Hematopoietic multipotent progenitor cell treated with erythropoietin and hydrocortisone succinate and interleukin-3 and kit ligand, for 6 days (in vitro differentiated cells): ENCODE data around the gene BRIP1.
"Not testable (repeated sequence)": the region's sequence is repeated elsewhere in the genome, so short reads cannot be mapped to it uniquely, and the experiment has no call there.

Experiments
- DNase-seq: peaks from one replicate; pipeline ENCODE4 v3.0.0-alpha.2; 2015

Gene BRIP1

DNA sequence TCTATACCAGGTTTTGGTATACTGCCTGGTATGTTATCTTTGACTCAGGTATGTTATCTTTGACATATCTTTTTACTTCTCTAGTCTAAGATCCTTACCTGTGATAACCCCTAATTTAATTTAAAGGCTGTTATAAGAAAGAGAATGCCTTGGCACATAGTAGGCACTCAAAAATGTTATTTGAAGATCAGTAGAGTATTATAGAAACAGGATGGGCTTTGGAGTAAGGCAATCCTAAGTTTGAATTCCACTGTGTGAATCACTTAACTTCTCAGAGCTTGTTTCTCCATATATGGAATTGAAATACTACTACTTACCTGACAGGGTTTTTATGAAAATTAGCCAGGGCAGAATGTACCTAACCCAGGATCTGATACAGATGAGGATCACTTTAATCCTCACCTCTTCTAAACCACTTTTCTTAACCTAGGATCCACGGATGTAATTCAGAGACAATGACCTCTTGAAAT lies 1.2 kb downstream of the BRIP1 start:
- DNase-seq = peak; percentile 12

DNA sequence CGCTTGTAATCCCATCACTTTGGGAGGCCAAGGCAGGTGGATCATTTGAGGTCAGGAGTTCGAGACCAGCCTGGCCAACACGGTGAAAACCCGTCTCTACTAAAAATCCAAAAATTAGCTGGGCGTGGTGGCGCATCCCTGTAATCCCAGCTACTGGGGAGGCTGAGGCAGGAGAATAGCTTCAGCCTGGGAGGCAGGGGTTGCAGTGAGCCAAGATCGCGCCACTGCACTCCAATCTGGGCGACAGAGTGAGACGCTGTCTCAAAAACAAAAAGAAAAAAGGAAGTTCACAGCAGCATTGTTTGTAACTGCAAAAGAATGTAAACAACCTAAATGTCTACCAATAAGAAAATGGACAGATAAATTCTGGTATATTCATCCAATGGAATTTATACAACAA lies 2.9 kb downstream of the BRIP1 start:
- DNase-seq = not testable (repeated sequence)

DNA sequence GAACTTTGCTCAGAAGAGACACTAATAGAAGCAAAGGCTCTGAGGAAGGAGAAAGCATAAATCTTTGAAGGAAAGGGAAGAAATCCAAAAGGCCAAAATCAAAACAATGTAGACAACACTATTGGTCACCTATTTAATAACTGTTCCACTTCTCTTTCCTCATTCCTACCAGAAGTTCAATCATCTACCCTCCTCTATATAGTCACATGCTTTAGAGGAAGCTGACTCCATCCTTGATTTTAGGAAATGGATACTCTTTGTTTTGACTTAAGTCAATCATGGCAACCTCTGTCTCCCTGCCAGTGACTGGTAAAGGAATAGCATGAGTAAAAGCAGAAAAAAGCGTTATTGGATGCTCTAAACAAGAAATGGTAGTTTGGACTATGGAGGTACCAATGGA lies 7.3 kb downstream of the BRIP1 start:
- no peak for DNase-seq

DNA sequence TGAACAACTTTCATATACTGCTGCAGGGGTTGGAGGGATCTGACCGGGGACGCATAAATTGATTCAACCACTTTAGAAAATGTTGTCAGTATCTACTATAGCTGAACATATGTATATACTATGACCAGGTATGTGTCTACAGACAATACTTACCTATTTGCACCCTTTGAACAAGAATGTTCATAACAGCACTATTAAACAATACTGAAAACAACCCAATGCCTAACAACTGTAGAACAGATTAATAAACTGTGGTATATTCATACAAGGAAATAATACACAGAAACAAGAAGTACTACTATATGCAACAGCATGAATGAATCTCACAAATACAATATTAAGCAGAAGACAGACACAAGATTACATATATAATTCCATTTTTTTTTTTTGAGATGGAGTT lies 10.5 kb downstream of the BRIP1 start:
- DNase-seq = no peak

DNA sequence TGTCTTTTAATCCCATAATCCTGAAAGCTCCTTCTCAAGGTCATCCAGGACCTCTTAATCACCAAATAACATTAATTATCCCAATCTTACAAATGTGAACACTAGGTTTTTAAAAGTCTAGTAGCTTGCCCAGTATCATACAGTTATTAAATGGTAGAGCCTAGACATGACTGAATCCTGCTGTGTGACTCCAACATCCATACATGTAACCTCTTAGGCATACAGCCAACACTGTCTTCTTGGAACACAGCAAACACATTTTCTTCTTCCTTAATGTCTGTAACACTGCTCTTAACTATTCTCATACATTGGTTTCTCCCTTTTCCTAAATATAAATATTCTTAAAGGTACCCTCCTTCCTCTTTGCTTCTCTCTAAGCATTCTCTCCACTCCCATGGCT lies 13.7 kb downstream of the BRIP1 start:
- DNase-seq = no peak

DNA sequence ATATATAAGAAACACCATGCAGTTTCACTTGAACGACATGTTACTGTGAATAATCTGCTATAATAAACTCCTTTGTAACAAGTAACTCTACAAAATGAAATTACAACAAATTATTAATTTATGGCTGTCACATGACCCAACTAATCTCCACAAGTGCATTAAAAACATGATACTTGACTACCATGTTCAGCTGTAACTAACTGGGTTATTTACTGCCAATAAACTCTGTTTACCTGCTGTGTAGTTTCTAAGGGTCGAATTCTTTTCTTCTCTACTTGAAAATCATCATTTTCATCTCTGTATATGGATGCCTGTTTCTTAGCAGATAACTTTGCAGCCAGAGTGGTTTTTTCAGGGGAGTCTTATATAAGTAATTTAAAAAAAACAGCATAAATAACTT lies 14.4 kb downstream of the BRIP1 start:
- no peak for DNase-seq

DNA sequence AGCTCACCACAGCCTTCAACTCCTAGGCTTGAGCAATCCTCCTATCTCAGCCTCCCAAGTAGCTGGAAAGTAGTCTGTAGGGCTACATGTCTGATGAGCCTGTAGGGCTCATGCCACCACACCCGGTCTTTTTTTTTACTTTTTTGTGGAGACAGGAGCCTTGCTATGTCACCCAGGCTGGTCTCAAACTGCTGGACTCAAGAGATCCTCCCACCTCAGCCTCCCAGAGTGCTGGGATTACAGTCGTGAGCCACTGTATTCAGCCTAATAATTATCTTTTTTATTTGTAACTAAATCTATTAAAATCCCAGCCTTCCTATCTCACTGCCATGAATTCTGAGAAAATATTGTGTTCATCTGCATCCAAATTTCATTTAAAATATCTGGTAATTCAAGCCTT lies 15.1 kb downstream of the BRIP1 start:
- no peak for DNase-seq

DNA sequence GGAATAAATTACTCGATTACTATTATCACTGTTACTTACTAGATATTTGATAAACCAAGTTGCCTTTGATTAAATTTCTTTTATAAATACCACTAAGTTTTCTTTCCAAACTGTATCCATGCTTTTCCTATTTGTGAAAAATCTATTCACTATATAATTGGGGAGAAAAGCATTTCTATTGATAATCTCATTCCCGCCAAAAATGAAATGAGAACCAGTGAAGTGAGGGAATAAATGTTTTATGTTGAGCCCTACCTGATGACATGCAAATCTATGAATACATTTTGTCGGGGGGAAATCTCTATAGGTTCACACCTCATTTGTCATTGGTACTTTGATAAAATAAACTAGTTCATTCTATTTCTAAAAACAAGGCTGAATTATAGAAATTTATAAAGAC lies 15.7 kb downstream of the BRIP1 start:
- no peak for DNase-seq

DNA sequence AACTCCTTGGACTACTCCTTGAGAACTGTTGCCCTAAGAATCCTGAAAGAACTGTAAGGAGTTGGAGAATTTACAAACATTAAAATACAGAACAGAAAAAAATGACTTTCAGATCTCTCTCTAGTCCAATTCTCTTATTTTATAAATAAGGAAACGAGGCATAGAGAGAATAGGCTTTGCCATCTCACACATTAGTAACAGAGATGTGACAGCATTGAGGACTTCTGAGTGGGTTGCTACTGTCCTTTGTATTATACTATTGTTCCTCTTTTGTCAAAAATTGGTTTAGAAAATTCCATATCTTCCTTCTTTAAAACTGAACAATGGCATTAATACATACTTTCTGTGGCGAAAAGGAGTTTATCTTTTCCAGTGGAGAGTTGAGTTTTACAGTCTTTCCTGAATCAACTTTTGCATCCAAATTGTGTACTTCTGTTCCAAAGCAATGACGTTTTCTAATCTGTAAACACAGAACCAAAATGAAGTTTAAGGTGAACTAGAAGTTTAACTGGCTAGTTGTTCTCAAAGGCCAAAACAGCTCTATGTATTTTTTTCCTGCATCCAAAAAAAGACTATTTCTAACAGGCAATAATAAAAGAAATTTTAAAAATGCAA lies 16.5 kb downstream of the BRIP1 start:
- no peak for DNase-seq

DNA sequence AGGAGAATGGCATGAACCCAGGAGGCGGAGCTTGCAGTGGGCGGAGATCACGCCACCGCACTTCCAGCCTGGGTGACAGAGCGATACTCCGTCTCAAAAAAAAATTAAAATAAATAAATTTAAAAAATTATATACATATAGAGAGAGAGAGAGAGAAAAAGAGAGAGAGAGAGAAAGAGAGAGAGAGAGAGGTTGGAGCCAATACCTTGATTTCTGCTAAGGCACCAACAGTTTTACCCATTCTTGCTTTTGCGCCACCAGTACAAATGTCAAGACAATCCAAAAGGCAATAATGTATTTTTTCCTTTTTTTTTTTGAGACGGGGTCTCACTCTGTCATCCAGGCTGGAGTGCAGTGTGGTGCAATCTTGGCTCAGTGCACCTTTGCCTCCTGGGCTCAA lies 17.2 kb downstream of the BRIP1 start:
- no peak for DNase-seq

DNA sequence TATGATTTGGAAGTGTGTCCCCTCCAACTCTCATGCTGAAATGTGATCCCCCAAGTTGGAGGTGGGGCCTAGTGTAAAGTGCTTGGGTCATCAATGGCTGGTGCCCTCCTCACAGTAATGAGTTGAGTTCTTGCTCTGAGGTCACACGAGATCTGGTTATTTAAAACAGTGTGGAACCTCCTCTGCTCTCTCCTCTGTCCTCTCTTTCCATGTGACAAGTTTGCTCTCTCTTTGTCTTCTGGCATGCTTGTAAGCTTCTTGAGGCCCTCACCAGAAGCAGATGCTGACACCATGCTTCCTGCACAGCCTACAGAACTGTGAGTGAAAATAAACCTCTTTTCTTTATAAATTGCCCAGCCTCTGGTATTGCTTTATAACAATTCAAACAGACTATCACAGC lies 19.9 kb downstream of the BRIP1 start:
- DNase-seq = no peak

DNA sequence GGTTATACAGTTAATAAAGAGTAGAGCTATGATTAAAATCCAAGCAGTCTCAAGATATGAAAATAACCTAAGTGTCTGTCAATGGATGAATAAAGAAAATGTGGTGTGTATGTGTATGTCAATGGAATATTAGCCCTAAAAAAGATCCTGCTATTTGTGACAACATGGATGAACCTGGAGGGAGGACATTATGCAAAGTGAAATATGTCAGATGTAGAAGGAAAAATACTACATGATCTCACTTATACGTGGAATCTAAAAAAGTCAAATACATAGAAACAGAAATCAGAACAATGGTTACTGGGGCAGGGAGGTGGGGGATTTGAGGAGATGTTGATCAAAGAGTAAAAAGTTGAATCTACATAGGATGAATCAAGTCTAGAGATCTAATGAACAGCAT lies 20.4 kb downstream of the BRIP1 start:
- DNase-seq = no peak

DNA sequence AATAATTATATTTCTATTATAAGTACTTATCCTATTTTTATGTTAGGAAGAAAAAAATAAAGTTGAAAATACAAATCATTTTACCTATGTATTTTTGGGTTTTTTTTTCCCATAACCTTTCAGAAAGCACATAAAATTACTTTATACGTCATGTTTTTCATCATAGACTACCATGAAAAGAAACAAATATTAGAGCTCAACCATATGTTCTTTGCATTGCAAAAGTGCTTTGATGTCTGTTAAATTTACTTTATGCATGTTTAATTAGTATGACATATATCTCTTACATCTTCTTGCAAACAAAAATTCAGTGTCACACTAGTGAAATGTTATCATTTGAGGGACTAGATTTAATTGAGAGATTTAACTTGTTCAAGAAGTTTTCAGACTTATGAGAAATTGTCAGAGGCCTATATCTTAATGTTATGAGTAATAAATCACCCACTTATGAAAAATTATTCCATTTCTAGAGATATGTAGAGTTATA lies 24.0 kb downstream of the BRIP1 start:
- DNase-seq = no peak

DNA sequence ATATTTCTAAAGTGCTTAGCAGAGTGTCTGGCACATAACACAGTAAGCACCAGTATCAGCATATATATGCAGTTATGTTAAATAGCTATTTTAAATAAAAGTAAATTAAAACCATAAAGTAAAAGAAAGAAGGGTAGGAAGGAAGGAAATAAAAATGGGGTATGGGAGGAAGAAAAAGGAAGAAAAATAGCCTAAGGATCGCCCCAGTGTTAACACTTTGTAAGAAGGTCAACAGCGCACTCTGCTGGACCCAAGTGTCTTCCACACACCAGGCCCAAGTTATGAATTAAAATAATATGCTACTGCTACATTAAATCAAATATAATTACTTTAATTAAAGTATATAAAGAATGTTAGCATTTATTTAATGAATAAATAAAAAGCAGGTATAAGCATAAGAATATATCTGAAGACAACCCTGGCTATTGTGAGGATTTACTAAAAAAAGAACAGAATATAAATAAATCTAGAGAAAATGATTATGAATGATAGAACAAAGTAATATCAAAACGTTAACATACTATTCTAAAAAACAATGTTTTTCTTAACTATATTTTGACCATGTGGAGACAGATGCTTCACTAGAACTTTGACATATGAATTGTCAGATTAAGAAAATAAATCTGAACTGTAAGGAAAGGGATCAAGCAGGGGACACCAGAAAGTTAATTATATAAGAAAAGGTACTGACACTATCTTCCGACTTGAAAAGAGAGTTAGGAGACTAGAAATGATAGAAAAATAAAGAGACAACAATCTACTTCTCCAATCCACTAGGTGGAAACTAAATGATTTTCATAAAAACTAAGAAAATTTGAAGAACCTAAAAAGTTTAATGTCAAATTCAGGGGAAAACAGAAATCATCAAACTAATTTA lies 25.9 kb downstream of the BRIP1 start:
- DNase-seq = peak; percentile 92

DNA sequence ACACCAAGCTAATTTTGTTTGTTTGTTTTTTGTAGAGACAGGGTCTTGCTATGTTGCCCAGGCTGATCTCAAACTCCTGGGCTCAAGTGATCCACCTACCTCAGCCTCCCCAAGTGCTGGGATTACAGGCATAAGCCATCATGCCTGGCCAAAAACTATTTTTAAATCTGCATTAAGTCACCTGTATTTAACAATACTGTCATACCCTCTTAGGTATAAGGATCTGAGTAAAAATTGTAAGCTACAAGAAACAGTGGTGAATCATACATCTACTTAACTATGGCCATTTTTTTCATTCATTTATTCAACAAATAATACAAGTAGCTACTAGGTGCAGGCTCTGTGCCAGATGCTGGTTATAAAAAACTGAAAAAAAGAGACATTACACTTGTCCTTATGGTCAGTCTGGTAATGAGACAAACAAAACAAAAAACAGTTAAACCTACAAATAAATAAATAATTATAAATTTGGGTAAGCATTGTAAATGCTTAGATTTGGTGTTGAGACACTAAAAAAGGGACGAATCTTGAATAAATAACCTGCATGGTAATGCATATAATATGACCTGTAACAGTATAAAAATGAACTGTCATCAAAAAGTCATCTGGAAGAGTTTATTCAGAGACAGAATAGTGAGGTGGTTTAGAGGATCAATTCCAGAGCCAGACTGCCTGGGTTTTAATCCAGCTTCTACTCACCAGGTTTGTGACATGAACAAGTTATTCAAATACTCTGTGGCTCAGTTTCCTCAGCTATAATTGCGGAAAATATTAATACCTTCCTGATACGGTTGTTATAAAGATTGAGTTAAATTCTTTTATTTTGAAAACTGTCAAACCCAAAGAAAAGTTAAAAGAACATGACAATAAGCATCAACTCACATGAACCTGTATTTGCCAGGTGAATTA lies 26.8 kb downstream of the BRIP1 start:
- DNase-seq = no peak

DNA sequence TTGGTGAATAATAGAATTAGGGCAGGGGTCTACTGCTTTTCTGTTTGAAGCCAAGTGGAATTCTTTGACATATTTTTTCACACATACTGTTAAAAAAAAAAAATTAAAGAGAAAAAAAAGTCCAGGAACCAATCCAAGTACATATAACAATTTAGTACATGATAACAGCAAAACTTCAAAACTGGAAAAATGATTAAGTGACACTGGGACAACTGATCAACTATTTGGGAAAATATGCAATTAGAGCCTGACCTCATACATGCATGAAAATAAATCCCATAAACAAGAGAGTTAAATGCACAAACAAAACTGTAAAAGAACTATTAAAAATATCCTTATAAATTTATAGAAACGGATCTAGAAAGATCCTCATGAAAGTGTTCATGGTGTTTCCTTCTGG lies 27.7 kb downstream of the BRIP1 start:
- DNase-seq = no peak

DNA sequence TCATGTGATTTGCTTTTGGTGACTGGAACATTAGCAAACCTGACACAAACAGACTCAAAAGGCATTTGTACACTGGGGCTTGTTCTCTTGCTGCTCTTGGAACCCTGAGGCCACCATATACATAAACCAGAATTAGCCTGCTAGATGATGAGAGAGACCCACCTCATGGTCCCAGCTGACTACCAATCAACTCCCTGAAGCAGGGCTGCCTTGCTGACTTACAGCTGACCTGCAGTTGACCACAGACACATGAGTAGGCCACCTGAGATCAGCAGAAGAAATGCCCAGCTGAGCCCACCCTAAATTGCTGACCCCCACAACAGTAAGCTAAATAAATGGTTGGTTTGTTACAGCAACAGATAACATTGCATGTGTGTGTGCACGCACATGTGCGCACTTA lies 28.7 kb downstream of the BRIP1 start:
- DNase-seq = no peak

DNA sequence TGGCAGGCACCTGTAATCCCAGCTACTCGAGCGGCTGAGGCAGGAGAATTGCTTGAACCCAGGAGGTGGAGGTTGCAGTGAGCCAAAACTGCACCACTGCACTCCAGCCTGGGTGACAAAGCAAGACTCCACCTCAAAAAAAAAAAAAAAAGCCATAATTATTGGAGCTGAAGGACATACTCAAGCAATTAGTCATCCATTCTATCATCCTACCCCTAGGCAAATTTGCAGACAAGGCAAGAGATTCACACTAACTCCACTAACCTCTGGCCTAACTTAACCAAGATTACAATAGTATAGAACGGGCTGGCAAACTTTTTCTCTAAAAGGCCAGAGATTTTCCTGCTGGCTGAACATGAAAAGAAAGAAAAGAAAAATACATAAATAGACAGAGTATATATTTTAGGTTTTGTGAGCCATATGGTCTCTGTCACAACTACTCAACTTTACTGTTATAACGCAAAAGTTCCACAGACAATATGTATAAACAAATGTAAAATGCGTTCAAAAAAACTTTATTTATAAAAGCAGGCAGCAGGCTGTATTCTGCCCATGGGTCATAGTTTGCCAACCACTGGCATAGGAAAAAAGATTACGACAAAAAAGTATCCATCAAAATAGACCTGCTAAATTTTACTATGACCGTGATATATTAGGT lies 29.7 kb downstream of the BRIP1 start:
- DNase-seq = no peak

DNA sequence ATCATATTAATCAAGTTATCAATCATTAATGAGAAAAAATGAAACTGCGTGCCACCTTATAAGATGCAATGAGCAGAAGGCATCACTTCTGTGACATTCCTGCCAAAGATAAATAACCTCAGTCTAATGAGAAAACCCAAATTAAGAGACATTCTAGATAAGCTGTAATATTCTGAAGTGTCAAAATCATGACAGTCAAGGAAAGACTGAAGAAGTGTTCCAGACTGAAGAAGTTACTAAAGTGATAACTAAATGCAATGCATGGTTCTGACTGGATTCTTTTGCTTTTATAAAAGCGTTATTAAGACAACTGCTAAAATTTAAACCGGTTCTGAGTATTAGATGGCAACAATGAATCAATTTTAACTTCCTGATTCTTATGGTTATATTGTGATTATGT lies 30.9 kb downstream of the BRIP1 start:
- DNase-seq = no peak

DNA sequence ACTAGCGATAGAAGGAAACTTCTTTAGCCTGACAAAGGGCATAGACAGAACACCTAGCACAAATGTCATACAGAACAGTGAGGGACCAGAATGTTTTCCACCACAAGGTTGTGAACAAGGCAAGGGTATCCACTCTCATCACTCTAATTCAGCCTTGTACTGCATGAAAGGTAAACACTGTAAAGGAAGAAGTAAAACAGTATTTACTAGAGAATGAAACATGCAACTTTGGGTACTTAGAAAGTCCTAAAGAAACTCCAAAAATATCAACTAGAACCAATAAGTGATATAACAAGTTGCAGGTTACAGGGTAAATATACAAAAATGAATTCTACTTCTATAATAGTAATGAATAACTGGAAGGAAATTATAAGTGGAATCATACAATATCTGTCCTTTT lies 32.2 kb downstream of the BRIP1 start:
- no peak for DNase-seq

DNA sequence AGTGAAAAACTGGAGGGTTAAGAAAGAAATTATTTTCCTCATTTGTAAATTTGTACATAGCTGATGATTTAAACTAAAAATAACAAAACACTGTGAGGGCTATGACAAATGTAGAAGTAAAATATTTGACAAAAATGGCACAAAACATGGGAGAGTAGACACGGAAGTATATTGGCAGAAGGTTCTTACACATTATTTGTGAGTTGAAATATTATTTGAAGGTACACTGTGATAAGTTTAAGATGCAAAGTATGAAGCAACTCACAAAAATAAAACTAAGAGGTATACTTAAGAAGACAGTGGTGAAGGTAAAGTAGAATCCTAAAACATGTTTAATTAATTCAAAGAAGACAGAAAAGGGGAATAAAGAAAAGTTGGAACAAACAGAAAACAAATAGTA lies 34.6 kb downstream of the BRIP1 start:
- no peak for DNase-seq

DNA sequence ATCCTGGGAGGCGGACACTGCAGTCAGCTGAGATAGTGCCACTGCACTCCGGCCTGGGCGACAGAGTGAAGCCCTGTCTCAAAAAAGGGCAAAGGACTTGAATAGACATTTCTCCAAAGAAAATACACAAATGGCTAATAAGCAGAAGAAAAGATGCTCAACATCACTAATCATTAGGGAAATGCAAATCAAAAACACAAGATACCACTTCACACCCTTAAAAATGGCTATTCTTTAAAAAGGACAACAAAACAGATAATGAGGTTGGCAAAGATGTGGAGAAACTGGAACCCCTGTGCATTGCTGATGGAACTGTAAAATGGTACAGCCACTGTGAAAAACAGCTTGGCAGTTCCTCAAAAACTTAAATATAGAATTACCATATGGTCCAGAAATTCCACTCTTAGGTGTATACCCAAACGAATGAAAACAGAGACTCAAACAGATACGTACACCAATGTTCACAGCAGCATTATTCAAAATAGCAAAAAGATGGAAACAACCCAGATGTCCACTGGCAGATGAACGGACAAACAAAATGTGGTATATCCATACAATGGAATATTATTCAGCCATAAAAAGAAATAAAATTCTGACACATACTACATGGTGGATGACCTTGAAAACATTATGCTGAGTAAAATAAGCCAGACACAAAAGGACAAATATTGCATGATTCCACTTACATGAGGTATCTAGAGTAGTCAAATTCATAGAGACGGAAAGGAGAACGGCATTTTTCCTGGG lies 35.5 kb downstream of the BRIP1 start:
- no peak for DNase-seq
